Neural cell (in vitro differentiated cells): Measurements from ENCODE around the gene GGT6.

Experiments used
- CTCF ChIP-seq: fragments of 450-650 bp; IDR thresholded peaks from 2 replicates; pipeline ENCODE4 v1.5.1; 2014; ENCODE audit warnings: antibody characterized with exemption, mild to moderate bottlenecking, moderate library complexity; ENCODE audit not compliant: poor library complexity, severe bottlenecking
- EP300 ChIP-seq: fragments of 450-650 bp; conservative IDR thresholded peaks from 2 replicates; pipeline ENCODE4 v1.6.1; 2014; ENCODE audit warnings: antibody characterized with exemption, mild to moderate bottlenecking, moderate library complexity; ENCODE audit not compliant: poor library complexity, severe bottlenecking
- EZH2 ChIP-seq: fragments of 200-600, 300-800 bp; shearing (Covaris generic), sonication (generic); IDR thresholded peaks from 2 replicates; pipeline ENCODE4 v1.6.1; 2014; ENCODE audit warnings: antibody characterized with exemption, low read length, borderline replicate concordance, mild to moderate bottlenecking; ENCODE audit not compliant: insufficient read depth, poor library complexity, severe bottlenecking
- MXI1 ChIP-seq: fragments of 450-650 bp; conservative IDR thresholded peaks from 2 replicates; pipeline ENCODE4 v1.6.1; 2014; ENCODE audit warnings: antibody characterized with exemption, mild to moderate bottlenecking; ENCODE audit not compliant: poor library complexity, severe bottlenecking
- POLR2AphosphoS5 ChIP-seq: IDR thresholded peaks from 2 replicates; pipeline ENCODE4 v1.6.1; 2012
- REST ChIP-seq: IDR thresholded peaks from 2 replicates; pipeline ENCODE4 v1.6.1; 2012; ENCODE audit warnings: borderline replicate concordance
- SMC3 ChIP-seq: fragments of 450-650 bp; conservative IDR thresholded peaks from 2 replicates; pipeline ENCODE4 v1.6.1; 2014; ENCODE audit warnings: antibody characterized with exemption, mild to moderate bottlenecking, moderate library complexity; ENCODE audit not compliant: poor library complexity
- TAF1 ChIP-seq: IDR thresholded peaks from 2 replicates; pipeline ENCODE4 v1.6.1; 2012; ENCODE audit warnings: low read depth

- no peak for TF ChIP-seq POLR2AphosphoS5
- TF ChIP-seq CTCF, result no peak
- TF ChIP-seq TAF1, result no peak
- TF ChIP-seq MXI1, result no peak
- no peak for TF ChIP-seq REST
- no peak for TF ChIP-seq EZH2
- no peak for TF ChIP-seq EP300
- no peak for TF ChIP-seq SMC3
These were observed 8.4 kb downstream of the GGT6 start for GRCh38 chr17:4551796-4552525.
